HepG2 (cell line): ENCODE data around the gene BMP2K. TPM values are rescaled to one million over a fixed set of nuclear protein-coding genes. Genes with fewer than 3 reads are reported as not detected.

Experiments
- ATAC-seq: fragments of 200-7000 bp; cut with Tn5 transposase; 3 replicates; pipeline ENCODE4 v1.9.1; 2020; ENCODE audit warnings: mild to moderate bottlenecking, moderate library complexity
- BruUV-seq: library from RNA; stranded (reverse); fragments of 400-500 nt; replicated peaks from 2 replicates; lab custom pipeline; 2021; lab: Mats Ljungman, UMichigan
- CTCF ChIA-PET: fragments of 300-600 bp; formaldehyde crosslinking; extraction: SDS; loops from one replicate; lab custom pipeline; 2021; ENCODE audit warnings: low total read pairs, inconsistent platforms, low intra/inter-chr PET ratio; lab: Yijun Ruan, JAX
- POLR2A ChIA-PET: fragments of 350-600 bp; sonication (Branson Sonifier 250); formaldehyde crosslinking; loops from one replicate; lab custom pipeline; 2020; ENCODE audit warnings: antibody characterized with exemption, inconsistent platforms; lab: Yijun Ruan, JAX
- DNase-seq: peaks from one replicate; pipeline ENCODE4 v3.0.0-alpha.2; 2015; ENCODE audit warnings: low spot score
- FAIRE-seq: peaks from 3 replicates; lab custom pipeline; 2011; peaks lifted over from hg19 to GRCh38; lab: Jason Lieb, UNC
- H2AFZ ChIP-seq: one replicate; pipeline ENCODE4 v1.6.1; 2011; ENCODE audit warnings: low read length, inconsistent platforms
- H3K27ac ChIP-seq: fragments of 300-600 bp; 3 replicates; pipeline ENCODE4 v1.8.0; 2011; ENCODE audit warnings: mixed run types, mild to moderate bottlenecking, mixed read lengths, low read length, inconsistent platforms; ENCODE audit not compliant: insufficient read depth; ENCODE audit errors: extremely low read length
- H3K27me3 ChIP-seq, 2 experiments: fragments of 200-600 bp in 1 of 2; 2 replicates in 1 of 2; 3 replicates in 1 of 2; pipeline versions ENCODE4 v1.6.0 to v1.8.0; 2011; ENCODE audit warnings: low read length in 2 of 2, mild to moderate bottlenecking in 2 of 2, moderate library complexity in 2 of 2, inconsistent platforms in 1 of 2; ENCODE audit not compliant: insufficient read depth in 2 of 2, control insufficient read depth in 1 of 2
- H3K36me3 ChIP-seq, 2 experiments: fragments of 200-600 bp in 1 of 2; replicated peaks in 1 of 2; 2 replicates in 1 of 2; 3 replicates in 1 of 2; pipeline versions ENCODE4 v1.5.1 to v1.8.0; 2011; ENCODE audit warnings: low read length in 2 of 2, inconsistent platforms in 1 of 2; ENCODE audit not compliant: insufficient read depth in 2 of 2, control insufficient read depth in 1 of 2
- H3K4me1 ChIP-seq: 2 replicates; pipeline ENCODE4 v1.5.1; 2012; ENCODE audit warnings: low read length, inconsistent platforms; ENCODE audit not compliant: insufficient read depth
- H3K4me2 ChIP-seq: 2 replicates; pipeline ENCODE4 v1.6.0; 2011; ENCODE audit warnings: low read depth, low read length, inconsistent platforms
- H3K4me3 ChIP-seq, 3 experiments: fragments of 200-600 bp in 1 of 3; sonication (generic), shearing (Covaris generic) in 1 of 3; replicated peaks in 1 of 3; 2 replicates each; pipeline ENCODE4 v1.5.1; 2011 to 2016; ENCODE audit warnings: low read length in 3 of 3, inconsistent platforms in 2 of 3, low read depth in 2 of 3, mild to moderate bottlenecking in 2 of 3, control low read depth in 1 of 3, mixed read lengths in 1 of 3; ENCODE audit not compliant: insufficient read depth in 1 of 3
- H3K79me2 ChIP-seq: one replicate; pipeline ENCODE4 v1.6.1; 2011; ENCODE audit warnings: low read length, inconsistent platforms; ENCODE audit not compliant: insufficient read depth
- H3K9ac ChIP-seq: 2 replicates; pipeline ENCODE4 v1.6.0; 2011; ENCODE audit warnings: mild to moderate bottlenecking, low read depth, low read length, inconsistent platforms; ENCODE audit not compliant: insufficient read depth
- H3K9me3 ChIP-seq: 2 replicates; pipeline ENCODE4 v1.5.1; 2012; ENCODE audit warnings: mild to moderate bottlenecking, low read length
- H4K20me1 ChIP-seq: 2 replicates; pipeline ENCODE4 v1.6.0; 2011; ENCODE audit warnings: inconsistent platforms, mild to moderate bottlenecking, low read length, moderate library complexity; ENCODE audit not compliant: insufficient read depth
- AKAP8 ChIP-seq: sonication (generic); formaldehyde crosslinking; IDR thresholded peaks from 2 replicates; pipeline ENCODE4 v1.5.1; 2020; ENCODE audit warnings: mild to moderate bottlenecking, missing genetic modification reagents
- ARID3A ChIP-seq: IDR thresholded peaks from 2 replicates; pipeline ENCODE4 v1.6.1; 2012; ENCODE audit warnings: low read depth, low read length, improper control_type of control experiment
- ATF7 ChIP-seq, 2 experiments: fragments of 450-650 bp in 1 of 2; sonication (generic) in 1 of 2; formaldehyde crosslinking in 1 of 2; IDR thresholded peaks; 2 replicates each; pipeline versions ENCODE4 v1.4.0 to v1.6.1; 2016 to 2020; ENCODE audit warnings: antibody characterized with exemption in 1 of 2, mild to moderate bottlenecking in 1 of 2, missing genetic modification reagents in 1 of 2
- BCL3 ChIP-seq: sonication (generic); formaldehyde crosslinking; IDR thresholded peaks from 2 replicates; pipeline ENCODE4 v1.5.1; 2020; ENCODE audit warnings: mild to moderate bottlenecking, missing genetic modification reagents, moderate library complexity
- FLYWCH1 ChIP-seq: sonication (generic); formaldehyde crosslinking; IDR thresholded peaks from 2 replicates; pipeline ENCODE4 v1.8.1; 2023; ENCODE audit warnings: mild to moderate bottlenecking, missing genetic modification reagents
- HOXA7 ChIP-seq: sonication (generic); formaldehyde crosslinking; IDR thresholded peaks from 2 replicates; pipeline ENCODE4 v1.8.1; 2022; ENCODE audit warnings: mild to moderate bottlenecking, missing genetic modification reagents, moderate library complexity
- IRX3 ChIP-seq: sonication (generic); formaldehyde crosslinking; IDR thresholded peaks from 2 replicates; pipeline ENCODE4 v1.8.1; 2023; ENCODE audit warnings: mild to moderate bottlenecking, low read depth, missing genetic modification reagents, borderline replicate concordance
- MEF2D ChIP-seq: sonication (generic); formaldehyde crosslinking; IDR thresholded peaks from 2 replicates; pipeline ENCODE4 v1.5.1; 2020; ENCODE audit warnings: mild to moderate bottlenecking, missing genetic modification reagents
- NCOA1 ChIP-seq: sonication (generic); formaldehyde crosslinking; IDR thresholded peaks from 2 replicates; pipeline ENCODE4 v1.9.0; 2021; ENCODE audit warnings: missing genetic modification reagents
- RORA ChIP-seq: sonication (generic); formaldehyde crosslinking; IDR thresholded peaks from 2 replicates; pipeline ENCODE4 v1.5.0; 2020; ENCODE audit warnings: mild to moderate bottlenecking, missing genetic modification reagents, moderate library complexity
- SP2 ChIP-seq: sonication (generic); formaldehyde crosslinking; IDR thresholded peaks from 2 replicates; pipeline ENCODE4 v1.5.1; 2020; ENCODE audit warnings: mild to moderate bottlenecking, missing genetic modification reagents
- YEATS2 ChIP-seq: sonication (generic); formaldehyde crosslinking; IDR thresholded peaks from 2 replicates; pipeline ENCODE4 v1.4.0; 2020; ENCODE audit warnings: missing genetic modification reagents, borderline replicate concordance
- WGBS: methylation state at CpG from one replicate; pipeline ENCODE4 v1.1.6; 2017; ENCODE audit warnings: low lambda C conversion rate; 5-methylcytosine and 5-hydroxymethylcytosine counted together
- in situ Hi-C: cut with HindIII; loops from 2 replicates; pipeline ENCODE4 v1.10.0; 2017; ENCODE audit warnings: low pct_unique_long_range_greater_than_20kb; ENCODE audit not compliant: extremely low pct_ligation_motif_present
- intact Hi-C: fragments of 100-400 bp; cut with micrococcal nuclease; formaldehyde crosslinking; loops from one replicate; pipeline ENCODE4 v1.10.0; 2022; ENCODE audit not compliant: unreplicated experiment
- polyA plus RNA-seq, 8 experiments: library from polyadenylated mRNA; depleted of rRNA in 3 of 8; stranded (reverse) in 7 of 8; unstranded in 1 of 8; fragments of >200 nt; fragmentation: Illumina TruSeq in 4 of 8; extraction: Trizol in 4 of 8; gene quantifications; 2 replicates each; pipeline versions ENCODE4 v1.2.1 to v1.2.3, GENCODE V29; 2011 to 2016; ENCODE audit warnings: low read depth in 4 of 8, missing spikeins in 1 of 8, mixed read lengths in 1 of 8; ENCODE audit not compliant: insufficient read depth in 1 of 8
- total RNA-seq, 5 experiments: library from RNA; depleted of rRNA; stranded (reverse); fragments of >200 nt; fragmentation: Illumina TruSeq; extraction: Trizol; gene quantifications; 2 replicates each; pipeline ENCODE4 v1.2.3, GENCODE V29; 2016; ENCODE audit warnings: low read depth in 1 of 5
- TF ChIP-seq, protein P1 (sequence below): sonication (generic); formaldehyde crosslinking; IDR thresholded peaks from 2 replicates; pipeline ENCODE4 v1.5.1; 2020; ENCODE audit warnings: missing genetic modification reagents, mild to moderate bottlenecking, borderline replicate concordance
- TF ChIP-seq, protein P2 (sequence below): sonication (generic); formaldehyde crosslinking; IDR thresholded peaks from 2 replicates; pipeline ENCODE4 v1.5.0; 2020; ENCODE audit warnings: mild to moderate bottlenecking, missing genetic modification reagents, borderline replicate concordance

The BMP2K gene
- total and polyA plus RNA-seq, 2 of the 13 experiments (the other 11 are each of a cell fraction or from before 2014, with no cell fraction given): 8.6 to 15.2 TPM

- Histone ChIP-seq H3K9ac (no peak overlapping the region), H3K4me1 (peaks cover 41% of the 10 kb centered on the region), H3K79me2 (no peaks in the 10 kb centered on the region), H3K36me3 (no peaks in the 10 kb centered on the region), H2AFZ (no peak overlapping the region), H3K4me3 (no peak overlapping the region), H4K20me1 (no peaks in the 10 kb centered on the region), H3K9me3 (no peaks in the 10 kb centered on the region), H3K27ac (no peak overlapping the region), H3K4me2 (no peak overlapping the region), H3K27me3 (peaks cover 0 to 20% of the 10 kb centered on the region in 2 experiments; a peak in 3 of 5 replicates)
- FAIRE-seq (no peak), DNase-seq (no peak), ATAC-seq (no peak)
- no TSS peak for BruUV-seq
- TF ChIP-seq NCOA1 (no peak), IRX3 (no peak), HOXA7 (CRISPR knock-in tag) (no peak), RORA (CRISPR knock-in tag) (no peak), ATF7 (IDR thresholded peaks at IDR 0.05) (no peak), ATF7 (CRISPR knock-in tag; IDR thresholded peaks at IDR 0.05) (no peak), BCL3 (CRISPR knock-in tag) (no peak), MEF2D (CRISPR knock-in tag) (no peak), AKAP8 (CRISPR knock-in tag) (no peak), SP2 (no peak), FLYWCH1 (CRISPR knock-in tag) (no peak), ARID3A (no peak), YEATS2 (no peak)
- TF ChIP-seq, protein P1, sequence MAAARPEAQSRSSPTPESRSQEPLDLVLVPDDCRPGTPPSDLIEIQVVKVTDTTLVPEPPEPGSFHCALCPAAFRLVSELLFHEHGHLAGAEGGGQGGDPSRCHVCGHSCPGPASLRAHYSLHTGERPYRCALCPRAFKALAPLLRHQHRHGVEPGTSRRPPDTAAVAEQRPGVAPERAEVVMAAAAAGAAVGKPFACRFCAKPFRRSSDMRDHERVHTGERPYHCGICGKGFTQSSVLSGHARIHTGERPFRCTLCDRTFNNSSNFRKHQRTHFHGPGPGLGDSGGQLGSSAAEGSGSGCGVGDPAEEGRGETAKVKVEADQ (CRISPR knock-in tag): no peak
- TF ChIP-seq, protein P2, sequence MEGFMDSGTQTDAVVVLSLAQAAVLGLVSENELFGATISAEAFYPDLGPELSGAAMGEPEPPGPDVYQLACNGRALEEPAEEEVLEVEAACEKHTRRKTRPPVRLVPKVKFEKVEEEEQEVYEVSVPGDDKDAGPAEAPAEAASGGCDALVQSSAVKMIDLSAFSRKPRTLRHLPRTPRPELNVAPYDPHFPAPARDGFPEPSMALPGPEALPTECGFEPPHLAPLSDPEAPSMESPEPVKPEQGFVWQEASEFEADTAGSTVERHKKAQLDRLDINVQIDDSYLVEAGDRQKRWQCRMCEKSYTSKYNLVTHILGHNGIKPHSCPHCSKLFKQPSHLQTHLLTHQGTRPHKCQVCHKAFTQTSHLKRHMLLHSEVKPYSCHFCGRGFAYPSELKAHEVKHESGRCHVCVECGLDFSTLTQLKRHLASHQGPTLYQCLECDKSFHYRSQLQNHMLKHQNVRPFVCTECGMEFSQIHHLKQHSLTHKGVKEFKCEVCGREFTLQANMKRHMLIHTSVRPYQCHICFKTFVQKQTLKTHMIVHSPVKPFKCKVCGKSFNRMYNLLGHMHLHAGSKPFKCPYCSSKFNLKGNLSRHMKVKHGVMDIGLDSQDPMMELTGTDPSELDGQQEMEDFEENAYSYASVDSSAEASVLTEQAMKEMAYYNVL (CRISPR knock-in tag): no peak
- WGBS: 80% methylated on average over 5 of the region's 5 CpGs
- in situ Hi-C loops: no loop called here
- CTCF ChIA-PET: no interaction called here
- intact Hi-C loops: no loop called here
- POLR2A ChIA-PET: no interaction called here
Observed at GRCh38 chr4:78940752-78941151, 164.6 kb downstream of the BMP2K start.
